ENCODE measurements around the gene MFN1.

The MFN1 gene

GRCh38 chr3:179322286-179323196 lies 25.0 kb upstream of the MFN1 start, which contains the start of gene ZNF639:
TSS of gene ZNF639 (plus strand) at chr3:179323031. CDS start at chr3:179328294, 5,263 bp downstream.
- peak within 1 kb of the TSS; percentile 87 for H3K4me3 ChIP-seq
- H3K4me1 ChIP-seq, result peaks cover 19% of the 10 kb centered on the region
- DNase-seq (ENCODE audit: low spot score in 2 of 2), result peak; percentile 83 to 93
- in situ Hi-C loops (cut with MboI; ENCODE audit: low sequenced_read_pairs), result loop anchor here (10.0 to 25.0 kb wide), 3 partner anchors 185 to 885 kb away; partner anchors contain the start of genes ACTL6A and PIK3CA
- no peaks in the 10 kb centered on the region for H3K9me3 ChIP-seq
- H3K27me3 ChIP-seq (ENCODE audit: low read depth), result no peaks in the 10 kb centered on the region
- H3K36me3 ChIP-seq (replicated peaks), result peaks cover 19% of the 10 kb centered on the region

GRCh38 chr3:179323197-179324110 lies 24.1 kb upstream of the MFN1 start:
- peaks cover 28% of the 10 kb centered on the region for H3K36me3 ChIP-seq (replicated peaks)
- DNase-seq (ENCODE audit: low spot score in 2 of 2), result peak; percentile 46 to 73

GRCh38 chr3:179324270-179324754 lies 23.2 kb upstream of the MFN1 start:
- Histone ChIP-seq H3K4me1 (peaks cover 19% of the 10 kb centered on the region), H3K27me3 (ENCODE audit: low read depth) (no peaks in the 10 kb centered on the region), H3K9me3 (no peaks in the 10 kb centered on the region), H3K36me3 (replicated peaks) (peaks cover 37% of the 10 kb centered on the region), H3K4me3 (peak overlapping the region; percentile 87)
- peak; percentile 13 to 25 for DNase-seq (ENCODE audit: low spot score in 2 of 2)
- in situ Hi-C loops (cut with MboI; ENCODE audit: low sequenced_read_pairs), result loop anchor here (10.0 to 25.0 kb wide), 3 partner anchors 187 to 887 kb away; partner anchors contain the start of genes ACTL6A and PIK3CA

More at GRCh38 chr3:179323197-179324110, 24.1 kb upstream of the MFN1 start:
- Histone ChIP-seq H3K4me3 (peak overlapping the region; percentile 87), H3K9me3 (no peaks in the 10 kb centered on the region), H3K4me1 (peaks cover 19% of the 10 kb centered on the region), H3K27me3 (ENCODE audit: low read depth) (no peaks in the 10 kb centered on the region)
- in situ Hi-C loops (cut with MboI; ENCODE audit: low sequenced_read_pairs), result loop anchor here (10.0 to 25.0 kb wide), 3 partner anchors 186 to 886 kb away; partner anchors contain the start of genes ACTL6A and PIK3CA

DNA sequence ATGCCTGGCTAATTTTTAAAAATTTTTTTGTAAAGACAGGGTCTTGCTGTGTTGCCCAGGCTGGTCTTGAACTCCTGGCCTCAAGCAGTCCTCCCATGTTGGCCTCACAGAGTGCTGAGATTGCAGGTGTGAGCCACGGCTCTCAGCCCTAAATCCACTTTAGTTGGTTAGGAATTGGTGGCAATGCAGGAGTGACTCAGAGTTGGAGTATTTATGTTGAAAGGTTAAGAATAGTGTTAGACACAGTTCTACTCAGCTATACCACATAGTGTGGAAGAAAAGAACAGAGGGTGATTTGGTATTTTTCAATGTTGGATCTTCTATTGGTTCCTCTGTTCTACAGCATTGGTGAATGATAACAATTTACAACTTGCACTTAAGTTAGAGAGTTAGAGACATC lies 17.1 kb upstream of the MFN1 start:
- no peak overlapping the region for H3K4me3 ChIP-seq
- no peaks in the 10 kb centered on the region for H3K27me3 ChIP-seq (ENCODE audit: low read depth)
- no peaks in the 10 kb centered on the region for H3K9me3 ChIP-seq
- in situ Hi-C loops (cut with MboI; ENCODE audit: low sequenced_read_pairs), result no loop called here
- DNase-seq (ENCODE audit: low spot score in 2 of 2), result no peak
- no peaks in the 10 kb centered on the region; the same call in 1 of the 2 replicates for H3K4me1 ChIP-seq
- H3K36me3 ChIP-seq (replicated peaks), result peaks cover 84% of the 10 kb centered on the region

- peaks cover 84% of the 10 kb centered on the region for H3K36me3 ChIP-seq (replicated peaks)
- H3K27me3 ChIP-seq (ENCODE audit: low read depth), result no peaks in the 10 kb centered on the region
- H3K4me1 ChIP-seq, result no peaks in the 10 kb centered on the region; the same call in 1 of the 2 replicates
- H3K4me3 ChIP-seq, result no peak overlapping the region
- no peaks in the 10 kb centered on the region for H3K9me3 ChIP-seq
- in situ Hi-C loops (cut with MboI; ENCODE audit: low sequenced_read_pairs), result no loop called here
- no peak for DNase-seq (ENCODE audit: low spot score in 2 of 2)
These were observed 15.3 kb upstream of the MFN1 start for GRCh38 chr3:179332240-179332639.

DNA sequence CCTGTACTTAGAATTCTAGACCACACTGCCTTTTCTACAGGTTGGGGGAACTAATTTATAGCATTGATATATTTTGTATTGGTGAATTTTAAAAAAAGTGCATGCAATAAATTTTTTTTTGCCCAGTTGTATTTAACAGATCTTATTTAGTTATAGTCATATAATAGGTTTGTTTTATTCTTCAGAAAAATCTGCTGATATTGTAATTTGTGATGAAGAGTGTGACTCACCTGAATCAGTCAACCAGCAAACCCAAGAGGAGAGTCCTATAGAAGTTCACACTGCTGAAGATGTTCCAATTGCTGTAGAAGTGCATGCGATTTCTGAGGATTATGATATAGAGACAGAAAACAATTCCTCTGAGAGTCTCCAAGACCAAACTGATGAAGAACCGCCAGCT lies 14.4 kb upstream of the MFN1 start:
- in situ Hi-C loops (cut with MboI; ENCODE audit: low sequenced_read_pairs), result no loop called here
- H3K9me3 ChIP-seq, result no peaks in the 10 kb centered on the region
- peaks cover 77% of the 10 kb centered on the region for H3K36me3 ChIP-seq (replicated peaks)
- no peak overlapping the region for H3K4me3 ChIP-seq
- no peaks in the 10 kb centered on the region for H3K4me1 ChIP-seq
- DNase-seq (ENCODE audit: low spot score in 2 of 2), result no peak
- H3K27me3 ChIP-seq (ENCODE audit: low read depth), result no peaks in the 10 kb centered on the region

- Histone ChIP-seq H3K9me3 (no peaks in the 10 kb centered on the region), H3K36me3 (replicated peaks) (peaks cover 48% of the 10 kb centered on the region), H3K4me1 (no peaks in the 10 kb centered on the region), H3K4me3 (no peak overlapping the region), H3K27me3 (ENCODE audit: low read depth) (no peaks in the 10 kb centered on the region)
- in situ Hi-C loops (cut with MboI; ENCODE audit: low sequenced_read_pairs), result no loop called here
- DNase-seq (ENCODE audit: low spot score in 2 of 2), result no peak
These were observed 11.1 kb upstream of the MFN1 start for GRCh38 chr3:179336345-179336929.

DNA sequence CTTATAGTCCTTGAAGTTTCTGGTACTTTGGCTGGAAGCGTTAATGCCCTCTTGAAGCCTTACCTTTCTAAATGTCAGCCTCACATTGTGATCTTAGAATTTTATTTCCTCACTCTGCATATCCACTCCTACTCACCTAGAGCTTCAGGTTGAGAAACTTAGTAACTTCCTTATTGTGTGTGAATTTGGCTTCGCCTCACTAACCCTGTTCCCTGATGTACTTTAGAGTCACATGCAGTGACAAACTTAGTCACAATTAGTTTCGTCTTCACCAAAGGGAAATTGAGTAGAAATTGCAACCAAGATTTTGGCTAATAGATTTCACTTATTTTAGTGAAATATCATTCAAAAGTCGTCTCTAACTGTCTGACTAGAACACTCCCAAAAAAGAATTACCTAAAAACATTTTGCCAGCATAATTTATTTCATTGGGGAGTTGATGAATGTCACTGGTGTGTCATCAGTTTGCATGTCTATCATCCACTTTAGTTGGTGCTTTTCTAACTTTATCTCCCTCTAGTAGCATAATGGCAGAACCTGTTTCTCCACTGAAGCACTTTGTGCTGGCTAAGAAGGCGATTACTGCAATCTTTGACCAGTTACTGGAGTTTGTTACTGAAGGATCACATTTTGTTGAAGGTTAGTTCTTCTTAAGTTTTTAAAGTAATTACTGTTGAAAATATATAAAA lies 960 bp downstream of the MFN1 start:
- Histone ChIP-seq H3K9me3 (no peaks in the 10 kb centered on the region), H3K27me3 (ENCODE audit: low read depth) (no peaks in the 10 kb centered on the region), H3K36me3 (replicated peaks) (peaks cover 25% of the 10 kb centered on the region), H3K4me3 (peak overlapping the region; percentile 89), H3K4me1 (peaks cover 11% of the 10 kb centered on the region)
- in situ Hi-C loops (cut with MboI; ENCODE audit: low sequenced_read_pairs), result no loop called here
- no peak for DNase-seq (ENCODE audit: low spot score in 2 of 2)

DNA sequence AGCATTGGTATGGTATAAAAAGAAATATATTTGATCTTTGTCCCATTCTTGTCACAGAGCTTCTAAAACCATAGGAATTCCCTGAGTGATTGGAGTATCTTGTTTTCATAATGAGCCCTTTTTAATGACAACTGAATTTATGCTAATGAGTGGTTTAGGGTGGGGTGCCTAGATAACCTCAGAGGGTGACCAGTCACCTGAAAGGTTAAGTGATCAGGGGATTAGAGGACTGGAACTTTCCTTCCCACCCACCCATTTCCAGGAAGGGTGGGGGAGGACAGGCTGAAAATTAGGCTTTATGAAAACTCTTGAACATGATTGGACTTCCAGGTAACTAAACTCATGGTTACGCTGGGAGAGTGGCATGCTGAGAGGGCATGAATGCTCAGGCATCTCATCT lies 8.5 kb downstream of the MFN1 start:
- peaks cover 43% of the 10 kb centered on the region for H3K36me3 ChIP-seq (replicated peaks)
- H3K27me3 ChIP-seq (ENCODE audit: low read depth), result no peaks in the 10 kb centered on the region
- in situ Hi-C loops (cut with MboI; ENCODE audit: low sequenced_read_pairs), result no loop called here
- no peaks in the 10 kb centered on the region for H3K9me3 ChIP-seq
- H3K4me3 ChIP-seq, result no peak overlapping the region
- peaks cover 14% of the 10 kb centered on the region for H3K4me1 ChIP-seq
- no peak for DNase-seq (ENCODE audit: low spot score in 2 of 2)

DNA sequence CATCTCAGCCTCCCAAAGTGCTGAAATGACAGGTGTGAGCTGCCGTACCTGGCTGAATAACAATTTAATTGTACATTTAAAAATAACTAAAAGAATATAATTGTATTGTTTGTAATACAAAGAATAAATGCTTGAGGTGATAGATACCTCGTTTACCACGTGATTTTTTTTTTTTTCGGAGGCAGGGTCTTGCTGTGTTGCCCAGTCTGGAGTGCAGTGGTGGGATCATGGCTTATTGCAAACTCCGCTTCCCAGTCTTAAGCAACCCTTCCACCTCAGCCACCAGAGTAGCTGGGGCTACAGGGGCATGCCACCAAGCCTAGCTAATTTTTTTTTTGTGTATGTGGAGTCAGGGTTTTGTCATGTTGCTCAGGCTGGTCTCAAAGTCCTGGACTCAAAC lies 15.8 kb downstream of the MFN1 start:
- no peak for DNase-seq (ENCODE audit: low spot score in 2 of 2)
- H3K27me3 ChIP-seq (ENCODE audit: low read depth), result no peaks in the 10 kb centered on the region
- H3K4me1 ChIP-seq, result no peaks in the 10 kb centered on the region
- H3K9me3 ChIP-seq, result no peaks in the 10 kb centered on the region
- H3K36me3 ChIP-seq (replicated peaks), result peaks cover 33% of the 10 kb centered on the region
- H3K4me3 ChIP-seq, result no peak overlapping the region
- in situ Hi-C loops (cut with MboI; ENCODE audit: low sequenced_read_pairs), result no loop called here

GRCh38 chr3:179369621-179370020 lies 22.1 kb downstream of the MFN1 start:
- DNase-seq (ENCODE audit: low spot score in 2 of 2), result no peak
- in situ Hi-C loops (cut with MboI; ENCODE audit: low sequenced_read_pairs), result no loop called here
- H3K27me3 ChIP-seq (ENCODE audit: low read depth), result no peaks in the 10 kb centered on the region
- H3K4me1 ChIP-seq, result no peaks in the 10 kb centered on the region
- no peaks in the 10 kb centered on the region for H3K9me3 ChIP-seq
- H3K4me3 ChIP-seq, result no peak overlapping the region
- peaks cover 15% of the 10 kb centered on the region for H3K36me3 ChIP-seq (replicated peaks)

GRCh38 chr3:179373938-179374337 lies 26.4 kb downstream of the MFN1 start:
- DNase-seq (ENCODE audit: low spot score in 2 of 2), result no peak
- Histone ChIP-seq H3K9me3 (no peaks in the 10 kb centered on the region), H3K36me3 (replicated peaks) (peaks cover 13% of the 10 kb centered on the region), H3K27me3 (ENCODE audit: low read depth) (no peaks in the 10 kb centered on the region), H3K4me3 (no peak overlapping the region), H3K4me1 (no peaks in the 10 kb centered on the region)
- in situ Hi-C loops (cut with MboI; ENCODE audit: low sequenced_read_pairs), result no loop called here
